GM18505 (cell line): ENCODE results near the gene PSMG3.
A peak's percentile ranks its signal among the peaks of the same experiment; 100 is the strongest.

Experiments used
- ATAC-seq: cut with Tn5 transposase; IDR thresholded peaks from one replicate; pipeline ENCODE4 v1.9.1; 2021; ENCODE audit not compliant: unreplicated experiment
- POLR2A ChIP-seq: IDR thresholded peaks from 4 replicates; pipeline ENCODE4 v1.6.1; 2011; ENCODE audit warnings: borderline replicate concordance; ENCODE audit not compliant: insufficient read depth, insufficient read length; ENCODE audit errors: extremely low read depth

PSMG3 gene

DNA sequence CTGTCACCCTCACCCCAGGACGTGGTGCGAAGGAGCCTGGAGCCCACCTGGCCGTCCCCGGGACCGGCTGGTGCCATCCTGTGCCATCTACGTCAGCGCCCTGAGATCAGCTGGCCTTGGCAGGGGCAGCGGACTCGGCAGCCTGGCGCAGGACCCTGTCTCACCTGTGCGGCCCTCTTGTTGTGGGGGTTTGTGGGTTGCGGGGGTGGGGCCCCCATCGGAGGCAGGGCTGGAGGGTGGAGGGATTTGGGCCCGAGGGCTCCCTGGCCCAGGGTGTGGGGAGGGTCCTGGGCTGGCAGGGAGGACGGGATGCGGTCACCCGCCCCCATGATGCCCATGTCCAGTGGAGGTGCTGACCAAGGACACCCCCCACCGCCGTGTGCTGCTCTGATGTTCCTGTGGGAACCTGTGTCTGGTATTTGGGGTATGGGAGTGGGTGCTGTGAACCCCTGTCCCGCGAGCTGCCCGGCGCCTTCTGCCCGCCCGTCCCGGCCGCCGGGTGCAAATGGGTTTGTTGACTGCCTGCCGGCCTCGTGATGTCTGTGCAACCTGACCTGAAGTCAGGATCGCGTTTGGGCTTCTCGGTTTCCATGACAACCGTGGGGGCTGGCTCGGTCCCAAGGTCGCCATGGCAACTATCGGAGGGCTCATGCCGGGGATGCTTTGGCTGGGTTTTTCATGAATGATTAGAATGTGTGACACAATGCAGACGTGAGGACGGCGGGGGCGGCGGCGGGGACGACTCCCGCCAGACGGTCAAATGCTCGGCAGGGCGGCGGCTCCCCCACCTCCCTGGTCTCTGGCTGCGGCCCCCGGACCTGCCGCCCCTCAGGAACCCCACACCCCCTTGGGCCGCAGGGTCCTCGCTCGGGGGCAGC is 32.1 kb downstream of the PSMG3 start:
- no peak for ATAC-seq
- no peak for TF ChIP-seq POLR2A

DNA sequence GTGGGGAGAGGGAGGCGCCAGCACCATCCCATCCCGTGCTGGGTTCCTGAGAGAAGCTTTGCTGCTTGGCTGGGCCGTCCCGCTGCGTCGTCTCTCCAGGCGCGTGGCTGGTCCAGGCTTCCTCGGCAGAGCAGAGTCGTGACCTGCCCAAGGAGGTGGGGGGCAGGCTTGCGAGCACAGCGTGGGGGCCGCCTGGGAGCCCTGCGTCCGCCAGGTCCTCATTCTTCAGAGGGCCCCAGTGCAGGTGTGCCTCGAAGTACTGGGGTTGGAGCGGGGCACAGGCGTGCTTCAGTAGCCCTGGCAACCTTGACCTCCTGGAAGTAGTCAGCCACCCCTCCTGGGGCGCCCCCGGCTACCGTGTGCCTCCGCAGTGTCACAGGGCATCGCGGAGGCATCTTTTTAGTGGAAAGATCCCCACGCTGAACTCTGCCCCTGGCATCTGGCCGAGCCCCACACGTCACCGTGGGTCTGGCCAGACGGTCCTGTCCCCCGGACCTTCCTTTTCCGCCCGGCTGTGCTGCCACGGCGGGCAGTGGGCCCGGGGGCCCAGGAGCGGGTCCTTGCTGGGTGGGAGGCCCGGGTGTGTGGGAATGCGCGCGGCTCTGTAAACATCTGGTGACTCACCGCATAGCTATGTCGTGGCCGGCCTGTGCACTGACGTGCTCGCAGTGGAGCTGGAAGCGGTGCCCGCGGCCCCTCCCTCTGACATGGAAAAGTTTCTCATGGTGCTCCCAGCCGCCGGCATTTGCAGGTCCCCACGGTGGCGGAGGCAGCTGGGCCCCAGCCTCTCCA is 32.9 kb downstream of the PSMG3 start:
- no peak for TF ChIP-seq POLR2A
- ATAC-seq: no peak

DNA sequence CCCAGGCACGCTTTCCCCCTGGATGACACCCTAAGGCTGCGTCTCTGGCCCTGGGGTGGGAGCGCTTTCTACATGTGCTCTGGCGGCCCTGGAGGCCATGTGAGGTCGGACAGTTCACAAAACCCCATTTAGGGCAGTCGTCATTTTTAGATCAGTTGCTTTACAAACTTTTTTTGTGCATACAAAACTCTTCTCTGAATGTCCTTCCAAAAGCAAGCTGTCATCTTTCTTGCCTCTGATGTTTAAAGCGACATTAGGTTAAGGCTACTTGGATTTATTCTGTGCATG is 33.4 kb downstream of the PSMG3 start:
- TF ChIP-seq POLR2A: no peak
- no peak for ATAC-seq

DNA sequence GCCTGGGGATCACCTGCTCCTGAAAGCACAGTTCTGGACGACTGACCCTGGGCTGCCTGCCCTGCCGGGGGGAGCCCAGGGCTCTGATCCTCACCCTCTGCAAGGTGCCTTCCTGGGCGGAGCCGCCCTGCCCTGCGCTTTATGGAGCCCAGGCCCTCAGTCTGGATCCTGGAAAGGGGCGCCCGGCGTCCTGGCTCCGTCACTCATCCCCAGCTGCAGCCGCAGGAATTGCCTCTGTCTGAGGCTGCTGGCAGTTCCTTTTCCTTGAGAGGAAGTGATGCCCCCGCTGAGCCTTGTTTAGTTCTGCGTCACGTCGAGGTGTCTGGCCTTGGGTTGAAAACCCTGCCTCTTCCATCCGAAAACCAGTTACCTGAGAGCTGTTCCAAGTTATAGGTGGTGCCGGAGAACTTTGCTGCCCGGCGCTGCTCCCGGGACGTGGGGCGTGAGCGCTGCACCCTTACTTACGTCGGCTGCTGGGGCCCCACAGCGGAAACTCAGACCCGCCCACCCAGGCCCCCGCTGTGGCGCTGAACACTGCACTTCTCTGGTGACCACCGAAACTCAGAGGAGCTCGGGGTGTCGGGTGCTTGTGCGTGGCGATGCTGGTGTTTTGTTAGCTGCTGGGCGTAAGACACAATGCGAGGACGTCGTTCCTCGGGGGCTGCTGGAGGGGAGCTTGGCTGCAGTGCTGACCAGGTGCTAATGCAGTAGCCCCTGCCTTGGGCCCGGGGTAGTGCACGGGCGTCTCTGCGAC is 34.0 kb downstream of the PSMG3 start:
- no peak for ATAC-seq
- no peak for TF ChIP-seq POLR2A

DNA sequence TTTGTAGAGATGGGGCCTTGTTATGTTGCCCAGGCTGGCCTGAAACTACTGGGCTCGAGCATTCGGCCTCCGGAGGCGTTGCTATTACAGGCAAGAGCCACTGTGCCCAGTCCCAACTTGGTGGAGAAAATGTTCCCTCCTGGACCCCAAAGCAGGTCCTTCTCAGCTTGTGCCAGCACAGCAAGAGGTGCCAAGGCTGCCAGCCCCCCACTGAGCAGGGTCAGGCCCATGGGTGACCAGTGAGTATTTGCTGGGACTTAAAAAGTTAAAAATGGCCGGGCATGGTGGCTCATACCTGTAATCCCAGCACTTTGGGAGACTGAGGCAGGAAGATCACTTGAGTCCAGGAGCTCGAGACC is 34.8 kb downstream of the PSMG3 start:
- no peak for TF ChIP-seq POLR2A
- ATAC-seq: no peak

DNA sequence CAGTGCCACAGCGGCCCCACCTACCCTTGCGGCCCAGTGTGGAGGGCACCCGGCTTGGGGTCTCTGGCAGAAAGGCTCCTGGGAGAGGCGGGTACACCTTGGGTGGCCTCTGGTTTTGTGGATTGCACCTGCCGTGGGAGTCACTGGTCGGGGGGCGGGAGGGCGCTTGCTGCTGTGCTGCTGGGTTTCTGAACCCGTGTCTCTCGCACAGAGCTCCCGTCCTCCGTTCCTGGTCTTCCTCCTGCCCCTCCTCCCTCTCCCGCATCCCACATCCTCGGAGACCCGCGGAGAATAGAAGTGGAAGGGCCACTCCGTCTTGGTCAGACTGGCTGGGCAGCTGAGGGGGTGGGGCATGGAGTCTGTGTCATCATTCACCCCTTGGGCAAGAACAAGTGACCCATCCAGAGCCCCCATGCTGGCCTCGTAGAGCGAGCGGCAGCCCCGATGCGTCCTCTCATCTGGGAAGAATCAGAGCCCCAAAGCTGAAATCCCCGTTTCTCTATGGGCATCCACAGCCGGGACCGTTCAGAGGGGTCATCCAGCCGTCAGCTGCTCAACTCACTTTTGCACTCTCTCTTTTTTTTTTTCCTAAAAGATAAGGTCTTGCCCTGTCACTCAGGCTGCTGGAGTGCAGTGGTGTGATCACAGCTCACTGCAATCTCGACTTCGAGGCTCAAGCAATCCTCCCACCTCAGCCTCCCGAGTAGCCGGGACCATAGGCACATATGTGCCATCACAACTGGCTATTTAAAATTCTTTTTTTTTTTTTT is 35.3 kb downstream of the PSMG3 start:
- ATAC-seq: no peak
- TF ChIP-seq POLR2A: no peak

DNA sequence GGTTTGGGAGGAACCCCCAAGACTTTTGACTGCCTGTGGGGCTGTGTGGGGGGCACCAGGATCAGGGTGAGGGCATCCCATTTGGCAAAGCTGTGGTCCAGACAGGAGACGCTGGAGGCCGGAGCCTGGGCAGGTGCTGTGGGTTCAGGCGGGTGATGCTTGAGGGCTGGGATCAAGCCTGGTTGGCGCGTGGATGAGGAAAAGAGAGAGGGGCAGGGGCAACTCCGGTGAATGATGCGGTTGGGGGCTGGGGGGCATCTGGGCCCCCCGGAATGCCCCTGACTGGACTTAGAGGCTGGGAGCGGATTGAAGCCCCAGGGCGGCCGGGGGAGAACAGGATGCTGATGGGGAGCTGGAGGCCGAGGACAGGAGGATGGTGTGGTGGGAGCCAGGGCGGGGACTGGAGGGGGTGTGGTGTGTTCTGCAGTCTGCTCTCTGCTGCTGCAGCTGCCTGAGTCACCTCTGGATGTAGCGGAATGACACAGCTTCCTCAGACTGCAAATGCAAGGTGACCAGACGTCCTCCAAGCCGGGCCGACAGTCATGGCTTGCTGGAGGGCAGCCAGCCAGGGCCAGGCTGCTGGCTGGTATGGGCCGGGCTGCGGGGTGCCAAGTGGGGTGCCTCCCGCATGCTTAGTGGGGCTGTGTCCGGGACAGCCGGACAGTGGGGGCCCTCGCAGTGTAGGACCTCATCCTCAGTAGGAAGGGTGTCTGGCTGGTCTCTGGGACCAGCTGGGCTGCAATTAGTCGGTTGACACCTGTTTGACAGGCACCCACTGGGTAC is 36.1 kb downstream of the PSMG3 start:
- no peak for TF ChIP-seq POLR2A
- ATAC-seq: no peak

DNA sequence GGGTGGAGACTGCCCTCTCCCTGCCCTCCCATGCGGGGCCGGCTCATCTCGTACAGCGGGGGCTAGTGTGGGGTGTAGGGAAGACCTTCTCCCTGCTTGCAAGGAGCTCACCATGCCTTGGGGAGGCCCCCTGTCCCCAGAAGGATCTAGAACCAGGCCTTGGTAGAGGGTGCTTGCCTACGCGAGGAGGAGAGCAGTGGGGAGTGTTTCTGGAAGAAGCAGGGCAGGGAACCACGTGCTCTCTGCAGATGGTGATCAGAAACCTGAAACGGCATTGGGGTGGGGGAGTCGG is 36.6 kb downstream of the PSMG3 start:
- ATAC-seq: no peak

DNA sequence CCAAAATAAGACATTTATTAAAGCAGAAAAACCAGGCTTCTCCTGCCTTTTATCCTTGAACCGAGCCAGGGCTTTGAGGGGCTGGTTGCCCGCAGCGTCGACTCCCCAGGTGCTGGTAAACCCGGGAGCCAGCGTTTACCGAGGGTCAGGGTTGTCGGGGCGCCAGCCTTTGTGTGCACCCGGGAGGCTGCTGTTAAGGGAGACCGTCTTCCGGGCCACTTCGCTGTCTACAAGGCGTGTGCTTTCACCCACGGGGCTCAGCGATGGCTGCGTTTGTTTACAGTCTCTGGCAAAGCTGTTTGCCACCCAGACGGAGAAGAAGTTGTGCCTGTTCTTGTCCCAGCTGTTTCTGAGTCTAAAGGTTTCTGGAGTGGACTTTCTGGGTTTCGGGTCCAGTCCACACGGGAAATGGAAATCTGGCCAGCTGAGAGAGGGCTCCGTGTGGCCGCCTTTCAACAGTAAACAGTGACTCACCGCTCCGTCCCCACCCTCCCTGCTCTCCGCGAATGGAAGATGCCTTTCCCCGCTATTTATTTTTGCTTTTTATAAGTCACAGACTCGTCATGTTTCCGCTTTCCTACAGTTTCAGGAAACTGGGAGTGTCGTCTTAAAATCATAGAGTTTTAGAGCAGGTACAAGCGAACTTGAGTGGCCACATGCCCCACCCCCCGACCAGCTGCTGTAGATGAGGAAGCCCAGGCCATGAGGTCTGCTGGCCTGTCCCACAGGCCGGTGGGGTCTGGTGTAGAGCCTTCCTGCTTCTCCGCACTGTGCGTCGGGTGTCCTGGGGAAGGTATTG is 37.2 kb downstream of the PSMG3 start:
- TF ChIP-seq POLR2A: peak; percentile 23
- ATAC-seq: no peak

More for the DNA sequence above, 36.6 kb downstream of the PSMG3 start:
- no peak for TF ChIP-seq POLR2A

DNA sequence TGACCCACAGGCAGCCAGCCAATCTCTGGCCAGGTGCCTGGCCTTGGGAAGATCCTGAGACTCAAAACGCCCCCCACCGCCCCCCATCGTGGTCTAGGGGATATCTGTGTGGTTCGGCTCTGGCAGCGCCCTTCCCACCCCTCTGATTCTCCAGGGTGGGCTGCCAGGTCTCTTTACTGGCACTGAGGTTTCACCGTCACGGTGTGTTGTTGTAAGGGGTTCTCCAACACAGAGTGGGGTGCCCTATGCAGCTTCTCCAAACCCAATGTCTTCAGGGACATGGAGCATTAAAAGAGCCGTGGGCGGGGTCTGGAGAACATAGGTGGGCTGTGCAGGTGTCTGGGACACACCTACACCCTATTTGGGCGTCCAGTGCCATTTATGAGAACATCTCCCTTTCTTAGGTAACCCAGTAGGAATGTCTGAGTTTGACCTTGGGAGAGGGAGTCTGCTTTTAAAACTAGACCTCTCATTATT is 37.8 kb downstream of the PSMG3 start:
- ATAC-seq: no peak
- TF ChIP-seq POLR2A: no peak

DNA sequence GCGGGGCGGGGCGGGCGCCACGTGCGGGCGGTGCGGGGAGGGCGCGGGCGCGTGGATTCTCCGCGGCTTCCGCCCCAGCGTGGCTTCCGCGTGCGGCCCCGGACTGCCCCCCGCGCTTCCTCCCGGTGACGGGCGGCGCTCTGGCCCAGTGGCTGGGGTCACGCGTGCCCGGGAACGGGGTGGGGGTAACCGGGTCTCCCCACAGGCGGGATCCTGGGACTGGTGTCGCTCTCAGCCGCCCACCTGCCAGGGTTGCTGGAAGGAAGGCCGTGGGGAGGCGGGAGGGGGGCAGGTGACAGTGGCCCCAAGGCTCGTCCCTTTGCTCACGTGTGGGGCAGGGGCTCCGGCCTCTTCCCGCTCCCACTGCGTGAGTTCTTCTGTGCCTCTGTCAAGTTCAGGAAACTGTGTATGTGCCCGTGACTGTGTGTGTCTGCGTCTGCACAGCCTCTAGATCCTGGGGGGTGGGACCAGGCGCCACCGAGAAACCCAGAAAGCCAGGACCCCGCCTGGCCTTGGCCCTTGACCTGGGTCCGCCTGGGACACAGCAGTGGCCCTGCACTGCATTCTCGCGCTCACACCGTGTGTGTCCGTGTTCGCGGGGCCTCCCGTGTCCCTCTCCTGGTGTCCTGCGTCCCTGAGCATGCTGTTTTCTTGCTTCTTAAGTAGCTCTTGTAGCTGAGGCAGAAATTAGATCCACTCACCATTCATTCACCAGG is 38.4 kb downstream of the PSMG3 start:
- TF ChIP-seq POLR2A: no peak
- ATAC-seq: no peak

DNA sequence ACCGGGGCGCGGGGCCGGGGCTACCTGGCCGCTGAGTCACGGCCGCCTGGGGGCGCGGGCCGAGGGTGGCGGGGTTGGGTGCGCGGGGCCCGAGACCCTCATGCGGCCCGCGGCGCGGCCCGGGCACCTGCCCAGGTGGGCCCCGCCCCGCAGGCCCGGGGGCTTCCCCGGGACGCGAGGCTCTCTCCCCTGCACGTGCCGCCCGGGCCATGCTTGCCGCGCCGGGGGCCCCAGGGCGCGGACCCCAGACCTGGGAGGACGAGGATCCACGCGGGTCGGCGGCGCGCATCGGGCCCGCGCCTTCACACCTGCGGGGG is 38.9 kb downstream of the PSMG3 start:
- peak; percentile 30 for ATAC-seq

More for the DNA sequence above, 38.9 kb downstream of the PSMG3 start:
- TF ChIP-seq POLR2A: no peak
